ENCODE measurements around the gene CMTM8. TPM values are rescaled to one million over a fixed set of nuclear protein-coding genes. Genes with fewer than 3 reads are reported as not detected.

Gene CMTM8
- total and polyA plus RNA-seq, 2 donors = 4.1 to 16.2 TPM

Other genes with a start within 250 kb of the CMTM8 start
- 6.8 TPM for gene GPD1L, start 132.1 kb upstream of the CMTM8 start, total RNA-seq
- 12.7 TPM for gene GPD1L, start 132.1 kb upstream of the CMTM8 start, polyA plus RNA-seq
- 12.5 TPM for gene CMTM7, start 153.2 kb downstream of the CMTM8 start, total RNA-seq
- gene CMTM7, start 153.2 kb downstream of the CMTM8 start, polyA plus RNA-seq = 45.7 TPM